Measurements from ENCODE around the gene APPBP2. TPM values are rescaled to one million over a fixed set of nuclear protein-coding genes. Genes with fewer than 3 reads are reported as not detected.

Gene APPBP2
- total and polyA plus RNA-seq, 2 of the 8 experiments (the other 6 are each of a cell fraction or from before 2014, with no cell fraction given), result 3.3 to 18.0 TPM

GRCh38 chr17:60510723-60511122 is 15.3 kb downstream of the APPBP2 start:
- CTCF ChIA-PET (ENCODE audit: partially characterized antibody), result interaction anchor here (0.5 to 1.1 kb wide), 2 partner anchors 127 to 310 kb away, joined by 3 to 4 read pairs; no protein-coding TSS in a partner anchor
- H4K8ac ChIP-seq (ENCODE audit: extremely low read depth, insufficient read depth, low read length), result no peak overlapping the region
- H2BK12ac ChIP-seq (ENCODE audit: low read depth, low read length), result no peak overlapping the region
- H3K36me3 ChIP-seq (ENCODE audit: control insufficient read depth in 2 of 4, insufficient read depth in 4 of 4, low read length in 3 of 4), result no peaks in the 10 kb centered on the region
- H2BK120ac ChIP-seq (replicated peaks; ENCODE audit: low read depth, low read length), result no peak overlapping the region
- H4K20me1 ChIP-seq (replicated peaks in 1 of 2; ENCODE audit: control insufficient read depth in 1 of 2, insufficient read depth in 2 of 2, low read length in 2 of 2), result peaks cover 2 to 7% of the 10 kb centered on the region in 2 experiments
- H3K4me3 ChIP-seq (ENCODE audit: extremely low read depth in 1 of 4, insufficient read depth in 2 of 4, low read depth in 3 of 4, low read length in 4 of 4), result no peak overlapping the region
- H3K18ac ChIP-seq (ENCODE audit: extremely low read depth, low read length), result no peak overlapping the region
- no peak overlapping the region for H3K14ac ChIP-seq (ENCODE audit: insufficient read length)
- no peaks in the 10 kb centered on the region for H3K4me1 ChIP-seq (replicated peaks in 1 of 4; ENCODE audit: control insufficient read depth in 3 of 4, insufficient read depth in 4 of 4, low read length in 3 of 4)
- H4K91ac ChIP-seq (replicated peaks; ENCODE audit: insufficient read length, low read length), result no peak overlapping the region
- H2AK5ac ChIP-seq (ENCODE audit: low read depth, low read length), result no peak overlapping the region
- FAIRE-seq (no peak), DNase-seq (ENCODE audit: low read depth in 1 of 2, low spot score in 2 of 2) (no peak)
- H4K5ac ChIP-seq (ENCODE audit: insufficient read length, low read depth, low read length), result no peak overlapping the region
- no peaks in the 10 kb centered on the region for H3K9me3 ChIP-seq (ENCODE audit: insufficient read depth in 2 of 2, low read depth in 1 of 2, low read length in 1 of 2)
- no peak overlapping the region for H2BK20ac ChIP-seq (ENCODE audit: low read length)
- no peaks in the 10 kb centered on the region for H3K27me3 ChIP-seq (replicated peaks in 1 of 4; ENCODE audit: control insufficient read depth in 3 of 4, extremely low read depth in 1 of 4, insufficient read depth in 3 of 4, low read length in 3 of 4)
- H3K23me2 ChIP-seq (ENCODE audit: low read depth, low read length), result no peaks in the 10 kb centered on the region
- no peak overlapping the region for H3K27ac ChIP-seq (ENCODE audit: low read depth, low read length)
- H3K79me2 ChIP-seq (ENCODE audit: control insufficient read depth in 1 of 2, insufficient read depth in 2 of 2, low read length in 2 of 2), result peaks cover 0 to 70% of the 10 kb centered on the region in 2 experiments; a peak in 3 of 4 replicates
- no peak overlapping the region for H2BK5ac ChIP-seq (ENCODE audit: low read depth, low read length)
- H3K23ac ChIP-seq (ENCODE audit: insufficient read length), result no peak overlapping the region
- no peak overlapping the region for H3K9ac ChIP-seq (replicated peaks in 1 of 4; ENCODE audit: extremely low read depth in 1 of 4, low read depth in 3 of 4, low read length in 3 of 4)
- H3K4ac ChIP-seq (replicated peaks; ENCODE audit: insufficient read length, low read depth, low read length), result no peak overlapping the region
- H3K79me1 ChIP-seq (ENCODE audit: low read depth, low read length), result peaks cover 2% of the 10 kb centered on the region
- no peak overlapping the region for H2BK15ac ChIP-seq (ENCODE audit: low read length)
- H3K4me2 ChIP-seq (ENCODE audit: insufficient read depth in 1 of 2, low read depth in 2 of 2, low read length in 2 of 2), result no peak overlapping the region
- no peak overlapping the region for H2AFZ ChIP-seq (ENCODE audit: low read length)
- POLR2A ChIA-PET (ENCODE audit: partially characterized antibody), result no interaction called here
- no peak overlapping the region for H3K56ac ChIP-seq (replicated peaks; ENCODE audit: insufficient read length, low read depth, low read length)
- TF ChIP-seq EP300 (IDR thresholded peaks at IDR 0.05; ENCODE audit: borderline replicate concordance in 1 of 2, low read depth in 2 of 2, low read length in 2 of 2), result no peak
- no peak for TF ChIP-seq ATF2 (IDR thresholded peaks at IDR 0.05; ENCODE audit: low read length)
- TF ChIP-seq RBBP5 (IDR thresholded peaks at IDR 0.05; ENCODE audit: borderline replicate concordance, low read depth, low read length), result no peak
- no peak for TF ChIP-seq JUN (IDR thresholded peaks at IDR 0.05; ENCODE audit: low read depth, low read length)
- TF ChIP-seq SP2 (IDR thresholded peaks at IDR 0.05; ENCODE audit: low read length), result no peak
- no peak for TF ChIP-seq RAD21 (IDR thresholded peaks at IDR 0.05 in 1 of 2, conservative IDR thresholded peaks at IDR 0.05 in 1 of 2; ENCODE audit: low read depth in 2 of 2, low read length in 2 of 2)
- TF ChIP-seq EZH2 (IDR thresholded peaks at IDR 0.05; ENCODE audit: low read depth, low read length, severe bottlenecking), result no peak
- TF ChIP-seq KDM1A (IDR thresholded peaks at IDR 0.05; ENCODE audit: borderline replicate concordance, low read length), result no peak
- TF ChIP-seq SIN3A (conservative IDR thresholded peaks at IDR 0.05 in 1 of 2, IDR thresholded peaks at IDR 0.05 in 1 of 2; ENCODE audit: low read depth in 1 of 2, low read length in 2 of 2), result no peak
- TF ChIP-seq CBX8 (IDR thresholded peaks at IDR 0.05; ENCODE audit: borderline replicate concordance, low read depth, low read length), result no peak

All from H1 (cell line).